GM18505 (cell line): Measurements from ENCODE around the gene TFEB.

Experiments used
- ATAC-seq: cut with Tn5 transposase; IDR thresholded peaks from one replicate; pipeline ENCODE4 v1.9.1; 2021; ENCODE audit not compliant: unreplicated experiment
- POLR2A ChIP-seq: IDR thresholded peaks from 4 replicates; pipeline ENCODE4 v1.6.1; 2011; ENCODE audit warnings: borderline replicate concordance; ENCODE audit not compliant: insufficient read depth, insufficient read length; ENCODE audit errors: extremely low read depth

The TFEB gene

DNA sequence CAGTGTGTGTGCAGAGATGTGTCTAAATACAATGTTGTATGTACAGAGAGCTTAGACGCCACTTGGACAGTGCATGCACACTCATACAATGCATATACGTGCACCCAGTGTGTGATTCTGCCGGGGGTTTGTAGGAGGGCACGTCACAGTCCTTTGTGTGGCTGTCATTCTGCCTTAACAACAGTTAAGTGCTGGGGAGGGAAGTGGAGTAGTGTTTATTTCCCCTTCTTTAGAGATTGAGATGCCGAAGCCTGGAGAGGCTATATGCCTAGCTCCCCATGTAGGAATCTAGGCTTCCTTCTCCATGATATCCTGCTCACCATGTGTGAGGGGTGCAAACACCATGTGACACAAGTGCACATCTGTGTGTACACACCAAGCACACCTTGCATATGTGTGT is 59.0 kb downstream of the TFEB start:
- TF ChIP-seq POLR2A = no peak

DNA sequence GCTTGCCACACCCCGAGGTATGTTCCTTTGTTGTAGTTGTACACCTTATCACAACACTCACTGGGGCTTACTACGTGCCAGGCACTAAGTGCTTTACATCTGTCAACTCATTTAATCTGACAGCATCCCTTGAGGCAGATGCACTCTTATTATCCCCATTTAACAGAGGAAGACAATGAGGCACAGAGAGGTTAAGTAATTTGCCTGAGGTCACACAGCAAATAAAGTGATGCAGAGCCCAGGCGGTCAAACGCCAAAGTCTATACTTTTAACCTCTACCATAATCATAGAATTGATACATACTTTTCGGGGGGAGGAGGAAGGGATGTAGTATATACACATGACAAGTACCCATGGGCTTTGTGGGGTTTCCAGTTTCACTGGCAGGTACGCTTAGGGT is 59.4 kb downstream of the TFEB start:
- TF ChIP-seq POLR2A = no peak
- ATAC-seq = no peak

More for the DNA sequence above, 59.0 kb downstream of the TFEB start:
- ATAC-seq = no peak

DNA sequence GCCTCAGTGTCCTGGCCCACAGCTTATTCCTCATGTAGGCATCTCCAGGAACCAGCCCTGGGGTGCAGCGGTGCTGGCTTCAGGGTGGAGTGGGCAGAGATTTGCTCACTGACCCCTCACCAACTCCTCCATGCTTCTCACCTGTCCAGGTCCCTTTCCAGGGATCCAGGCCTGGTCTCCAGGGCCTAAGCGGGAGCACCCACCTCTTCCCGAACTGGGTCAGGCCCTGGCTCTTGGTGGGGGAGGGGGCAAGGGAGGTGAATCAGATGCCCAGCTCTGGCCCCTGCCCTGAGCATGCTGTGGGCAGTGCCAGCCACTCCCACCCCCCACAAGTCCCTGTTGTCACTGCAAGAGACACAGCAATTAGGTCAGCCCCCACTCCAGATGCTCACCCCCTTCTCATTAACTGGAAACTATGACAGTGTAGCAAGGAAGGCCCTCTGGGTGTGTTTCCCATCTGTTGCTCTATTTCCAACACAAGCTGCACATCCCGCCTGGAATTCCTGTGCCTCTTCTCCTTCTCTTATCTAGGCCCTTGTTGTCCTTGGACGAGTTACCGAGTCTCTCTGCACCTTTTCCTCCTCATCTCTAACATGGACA is 60.1 kb downstream of the TFEB start:
- TF ChIP-seq POLR2A = no peak
- ATAC-seq = no peak

DNA sequence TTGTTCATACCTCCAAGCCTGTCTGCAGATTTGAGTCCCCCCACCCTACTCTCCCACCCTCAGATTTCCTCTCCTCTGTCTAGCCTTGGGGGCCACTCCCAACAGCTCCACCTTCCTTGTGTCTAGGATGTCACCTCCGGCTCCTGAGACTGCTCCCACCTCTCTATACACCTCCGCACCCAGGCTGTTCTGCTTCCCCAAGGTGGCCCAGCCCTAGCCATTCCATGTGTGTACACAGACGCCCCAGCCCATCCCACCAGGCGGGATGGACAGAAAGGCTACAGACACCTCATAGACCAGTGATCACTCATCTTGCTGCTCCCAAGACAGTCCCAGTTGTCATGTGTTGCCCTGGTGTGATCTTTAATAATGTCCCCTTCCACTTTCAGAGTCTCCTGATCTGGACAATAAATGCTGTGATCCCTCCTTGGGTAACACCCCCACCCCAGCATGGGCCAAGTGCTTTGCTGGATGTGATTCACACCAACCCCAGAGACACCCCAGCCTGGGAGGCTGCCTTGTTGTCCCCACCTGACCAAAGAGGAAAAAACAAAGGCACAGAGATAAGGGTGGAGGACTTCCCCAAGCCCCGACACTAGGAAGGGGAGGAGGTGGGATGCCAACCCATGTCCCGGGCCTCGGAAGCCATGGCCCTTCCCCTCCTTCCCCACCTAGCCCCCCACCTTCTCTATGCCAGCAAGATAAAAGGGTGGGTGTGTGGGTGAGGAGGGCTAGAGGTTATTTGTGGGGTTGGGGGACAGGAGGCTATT is 61.0 kb downstream of the TFEB start:
- no peak for ATAC-seq
- TF ChIP-seq POLR2A = no peak

DNA sequence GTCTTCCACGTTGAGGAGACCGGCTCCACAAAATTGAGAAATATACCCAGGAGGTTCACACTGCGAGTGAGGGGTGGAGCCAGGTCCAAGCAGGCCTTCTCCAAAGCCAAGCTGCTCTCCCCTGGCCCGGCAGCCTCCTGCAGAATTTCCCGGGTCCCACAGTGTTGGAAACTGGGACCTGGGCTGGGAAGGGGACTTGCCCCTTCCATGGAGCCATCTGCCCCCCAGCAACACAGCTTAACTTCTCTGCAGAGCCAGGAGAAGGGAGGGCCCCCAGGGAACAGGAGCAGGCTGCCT is 61.8 kb downstream of the TFEB start:
- no peak for ATAC-seq
- TF ChIP-seq POLR2A = no peak

DNA sequence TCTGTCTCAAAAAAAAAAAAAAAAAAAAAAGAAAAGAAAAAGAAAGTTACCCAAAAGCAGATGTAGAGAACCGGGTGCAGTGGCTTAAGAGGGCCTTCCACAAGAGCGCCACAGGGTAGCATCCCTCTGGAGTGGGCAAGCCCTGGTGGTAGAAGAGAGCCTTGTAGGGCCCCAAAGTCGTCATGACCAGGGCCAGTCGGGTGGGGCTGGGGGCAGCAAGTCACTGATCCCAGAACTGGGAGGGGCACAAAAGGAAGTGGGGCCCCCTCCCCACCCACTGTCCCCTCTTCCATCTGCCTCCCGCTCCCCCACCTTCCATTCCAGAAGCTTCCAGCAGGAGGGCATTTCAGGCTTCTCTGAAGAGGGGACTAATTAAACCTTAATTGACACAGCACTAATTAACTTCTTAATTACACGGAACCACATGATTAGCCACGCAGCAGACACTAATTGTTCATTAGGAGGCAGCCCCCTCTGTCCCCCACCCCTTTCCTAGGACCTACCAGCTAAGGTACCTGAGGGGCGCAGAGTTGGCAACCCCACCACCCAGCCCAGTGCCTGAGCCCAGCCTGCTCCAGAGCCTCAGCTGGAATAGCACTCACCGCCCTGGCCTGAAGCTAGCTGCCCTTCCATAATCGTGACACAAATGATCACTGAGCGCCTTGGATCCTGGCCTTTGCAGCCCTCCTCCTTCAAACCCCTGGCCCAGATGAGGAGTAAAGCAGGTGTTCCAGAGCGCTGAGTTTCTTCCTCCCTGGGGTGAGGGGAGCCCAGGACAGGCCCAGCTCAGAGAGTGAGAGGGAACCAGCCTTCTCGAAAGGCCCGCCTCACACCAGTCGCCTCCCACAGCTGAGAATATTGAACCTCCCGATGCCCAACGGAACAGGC is 62.3 kb downstream of the TFEB start:
- TF ChIP-seq POLR2A = no peak
- no peak for ATAC-seq

DNA sequence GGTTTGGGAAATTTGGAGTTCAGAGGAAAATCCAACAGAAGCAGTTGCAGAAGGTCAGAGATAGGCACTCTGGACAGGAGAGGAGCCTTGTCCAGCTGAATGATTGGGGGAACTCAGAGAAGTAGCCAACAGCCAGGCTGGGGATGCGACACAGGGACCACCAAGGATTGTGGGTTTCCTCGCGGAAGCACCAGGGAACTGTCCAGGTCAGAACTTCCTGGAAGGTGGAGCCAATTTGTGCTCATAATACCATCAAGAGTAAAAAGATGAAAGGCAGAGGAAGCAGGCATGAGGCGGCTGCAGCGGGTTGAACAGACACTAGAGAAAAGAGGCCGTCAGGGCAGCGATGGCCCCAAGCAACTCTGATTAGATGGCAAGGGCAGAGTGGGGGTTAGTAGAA is 63.4 kb downstream of the TFEB start:
- no peak for TF ChIP-seq POLR2A
- ATAC-seq = no peak

DNA sequence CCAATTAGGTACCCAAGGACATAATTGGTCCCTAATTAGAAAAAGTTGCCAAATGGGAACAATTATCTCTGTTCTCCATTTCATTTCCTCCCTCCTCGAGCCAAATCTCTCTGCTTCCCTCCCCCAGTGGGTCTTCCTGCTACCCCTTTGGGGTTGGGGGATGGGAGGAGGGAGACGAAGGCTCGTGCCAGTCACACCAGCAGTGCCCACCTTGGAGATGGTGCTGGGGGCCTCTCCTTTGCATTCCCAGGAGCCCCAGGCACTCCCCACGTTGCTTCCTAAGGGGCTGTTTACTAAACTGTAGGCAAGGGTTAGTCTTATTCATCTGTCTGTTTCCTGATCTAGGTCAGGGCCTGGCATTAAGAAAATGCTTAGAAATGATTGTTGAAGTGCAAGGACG is 64.0 kb downstream of the TFEB start:
- ATAC-seq = no peak

DNA sequence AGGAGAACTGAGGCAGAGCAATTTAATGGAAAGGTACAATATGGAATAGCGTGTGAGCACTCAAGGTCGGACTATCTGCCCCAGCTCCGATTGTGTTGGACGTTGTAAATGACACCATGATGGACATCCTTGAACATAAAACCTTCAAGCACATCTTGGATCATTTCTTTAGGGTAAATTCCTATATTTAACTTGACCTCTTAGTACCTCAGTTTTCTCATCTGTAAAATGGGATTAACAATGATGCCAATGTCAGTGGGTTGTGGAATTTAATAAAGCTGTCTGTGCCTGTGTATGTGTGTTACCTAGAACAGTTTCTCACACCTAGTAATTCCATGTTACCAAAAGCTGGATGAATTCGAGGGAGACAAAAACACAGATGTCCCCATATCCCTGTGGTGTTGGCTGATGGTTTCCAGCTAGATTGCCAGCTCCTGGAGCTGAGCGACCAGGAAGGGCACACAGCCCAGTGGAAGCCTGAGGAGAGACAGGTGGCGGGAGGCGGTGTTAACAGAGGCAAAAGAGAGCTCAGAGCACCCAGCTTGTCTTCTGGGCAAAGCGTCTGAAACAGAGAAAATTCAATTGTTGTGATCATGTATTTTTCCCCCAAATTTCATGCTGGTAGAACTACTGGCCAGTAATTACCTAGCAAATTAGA is 64.6 kb downstream of the TFEB start:
- no peak for TF ChIP-seq POLR2A
- ATAC-seq = no peak

More for the DNA sequence above, 64.0 kb downstream of the TFEB start:
- no peak for TF ChIP-seq POLR2A

DNA sequence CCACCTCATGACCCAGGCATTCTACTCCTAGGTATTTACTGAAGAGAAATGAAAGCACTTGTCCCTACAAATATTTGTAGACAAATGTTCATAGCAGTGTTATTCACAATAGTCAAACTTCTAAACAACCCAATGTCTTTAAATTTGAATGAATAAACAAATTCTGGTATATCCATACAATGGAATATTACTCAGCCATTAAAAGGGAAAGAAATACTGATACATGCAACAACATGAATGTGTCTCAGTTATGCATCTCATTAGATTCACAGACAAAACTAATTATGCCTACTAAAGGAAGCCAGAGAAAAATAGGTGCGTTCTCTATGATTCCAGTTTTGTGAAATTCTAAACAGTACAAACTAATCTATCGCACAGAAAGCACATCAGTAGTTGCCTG is 66.4 kb downstream of the TFEB start:
- no peak for ATAC-seq

DNA sequence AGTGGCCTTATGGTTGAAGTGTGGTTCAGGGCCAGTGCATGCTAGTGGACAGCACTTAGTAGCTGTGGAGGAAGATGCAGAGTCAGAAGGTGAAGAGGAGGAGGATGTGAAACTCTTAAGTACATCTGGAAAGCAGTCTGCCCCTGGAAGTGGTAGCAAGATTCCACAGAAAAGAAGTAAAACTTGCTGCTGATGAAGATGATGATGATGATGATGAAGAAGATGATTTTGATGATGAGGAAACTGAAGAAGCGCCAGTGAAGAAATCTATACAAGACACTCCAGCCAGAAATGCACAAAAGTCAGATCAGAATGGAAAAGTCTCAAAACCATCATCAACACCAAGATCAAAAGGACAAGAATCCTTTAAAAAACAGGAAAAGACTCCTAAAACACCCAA is 68.2 kb downstream of the TFEB start:
- no peak for ATAC-seq
- no peak for TF ChIP-seq POLR2A

More for the DNA sequence above, 66.4 kb downstream of the TFEB start:
- TF ChIP-seq POLR2A = no peak

DNA sequence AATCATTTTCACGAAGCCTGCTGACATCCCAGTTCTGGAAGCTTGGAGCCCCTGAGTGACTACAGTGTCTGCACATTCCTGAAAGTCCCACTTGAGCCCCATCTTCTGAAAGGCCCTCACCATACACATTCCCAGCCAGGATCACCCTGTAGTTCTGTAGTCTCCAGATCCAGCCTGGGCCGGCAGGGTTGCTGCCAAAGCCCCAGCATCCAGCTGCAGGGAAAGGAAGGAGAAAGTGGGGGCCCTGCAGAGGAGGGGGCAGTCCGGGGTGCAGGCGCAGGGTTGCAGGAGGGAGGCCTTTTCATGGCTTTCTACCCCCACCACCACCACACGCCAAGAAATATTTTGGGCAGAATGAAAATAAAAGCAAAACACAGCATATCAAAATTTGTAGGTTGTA is 71.1 kb downstream of the TFEB start:
- no peak for ATAC-seq
- TF ChIP-seq POLR2A = no peak

DNA sequence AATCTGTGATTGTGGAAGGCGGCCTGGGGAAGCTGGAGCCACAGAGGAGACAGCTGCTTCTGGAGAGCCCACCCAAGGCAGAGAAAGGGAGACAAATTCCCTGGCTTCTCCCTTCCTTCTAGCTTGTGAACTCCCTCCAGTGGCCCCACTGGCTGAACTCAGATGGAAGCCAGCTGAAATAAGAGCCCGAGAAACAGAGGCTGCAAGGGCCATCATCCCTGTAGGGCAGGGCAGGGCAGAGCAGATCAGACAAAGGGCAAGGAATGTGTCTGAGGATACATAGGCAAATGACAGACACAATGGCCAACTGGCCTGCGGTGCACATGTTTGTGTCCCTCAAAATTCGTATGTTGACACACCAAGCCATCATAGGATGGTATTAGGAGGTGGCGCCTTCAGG is 71.8 kb downstream of the TFEB start:
- no peak for ATAC-seq
- TF ChIP-seq POLR2A = no peak
